HG03139 (cell line): ENCODE measurements around the gene MCM5.
"Not testable (repeated sequence)": the region's sequence is repeated elsewhere in the genome, so short reads cannot be mapped to it uniquely, and the experiment has no call there.

Source experiments
- ATAC-seq: cut with Tn5 transposase; IDR thresholded peaks from one replicate; pipeline ENCODE4 v1.9.1; 2021; ENCODE audit not compliant: unreplicated experiment

MCM5 gene

DNA sequence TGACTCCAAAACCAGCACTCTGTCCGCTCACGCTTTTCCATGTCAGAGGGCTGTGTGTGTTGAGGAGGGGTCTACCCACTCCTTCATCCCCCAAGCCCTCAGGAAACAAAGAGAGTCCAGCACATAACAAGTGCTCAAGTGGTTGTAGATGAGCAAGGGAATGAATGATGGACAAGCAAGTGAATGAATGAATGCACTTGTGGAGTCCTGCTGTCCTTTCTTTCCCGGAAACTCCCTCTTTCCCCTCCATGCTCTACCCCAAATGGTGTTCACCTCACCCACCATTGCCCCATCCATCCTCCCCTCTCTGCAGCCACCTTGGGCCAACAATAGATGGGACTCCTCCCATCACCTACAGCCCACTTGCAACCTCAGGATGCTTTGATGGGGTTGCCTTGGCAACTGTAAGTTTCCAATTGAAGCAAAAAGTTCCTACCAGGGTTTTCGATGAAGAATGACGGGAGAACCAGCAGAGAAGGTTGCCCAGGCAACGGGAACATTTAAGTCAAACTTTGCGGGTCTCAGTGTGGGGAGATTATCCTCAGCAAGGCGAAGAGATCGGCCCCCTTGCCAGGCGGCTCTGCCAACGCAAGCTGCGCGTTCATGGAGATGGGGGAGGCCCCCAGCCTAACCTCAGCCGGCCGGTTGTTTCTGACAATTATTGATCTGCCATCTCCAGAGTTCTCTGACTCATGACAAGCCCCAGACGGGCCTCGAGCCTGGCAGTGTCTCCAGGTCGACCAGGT is 51.1 kb downstream of the MCM5 start:
- ATAC-seq = no peak

DNA sequence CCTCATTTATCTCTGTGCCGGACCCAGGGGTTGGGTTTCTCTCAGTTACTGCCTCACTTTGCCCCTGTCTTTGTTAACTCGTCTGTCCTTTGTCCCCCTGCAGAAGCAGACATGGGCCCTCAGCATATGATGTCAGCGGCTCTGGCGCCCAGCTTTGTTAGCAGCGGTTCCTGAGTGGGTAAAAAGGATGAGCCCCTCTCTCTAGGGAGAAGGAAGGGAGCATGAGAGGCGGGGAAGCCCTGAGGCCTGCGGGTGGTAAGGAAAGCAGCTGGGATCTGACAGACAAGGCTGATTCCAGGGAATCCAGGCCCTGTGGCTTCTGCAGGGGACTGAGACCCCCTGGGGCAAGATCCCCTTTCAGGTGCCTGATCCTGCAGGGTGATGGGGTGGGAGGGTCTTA is 51.7 kb downstream of the MCM5 start:
- no peak for ATAC-seq

DNA sequence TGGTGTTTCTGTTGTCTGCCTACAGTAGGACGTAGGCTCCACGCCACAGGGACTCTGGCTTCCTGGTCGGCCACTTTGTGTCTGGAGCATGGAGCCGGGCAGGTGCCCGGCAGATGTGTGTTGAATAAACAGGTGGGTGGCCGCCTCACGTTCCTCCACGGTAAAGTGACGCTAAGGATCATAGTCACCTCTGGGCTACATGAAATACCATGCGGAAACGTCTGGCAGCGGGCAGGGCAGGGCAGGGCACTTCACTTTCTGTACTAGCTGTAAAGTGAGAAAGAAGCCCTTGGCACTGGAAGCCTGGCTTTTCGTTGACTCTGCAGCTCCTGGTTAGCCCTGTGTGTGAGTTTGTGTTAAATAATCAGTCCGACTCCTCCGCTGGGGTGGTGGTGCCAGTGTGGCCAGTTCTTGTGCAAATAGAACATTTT is 52.4 kb downstream of the MCM5 start:
- no peak for ATAC-seq

DNA sequence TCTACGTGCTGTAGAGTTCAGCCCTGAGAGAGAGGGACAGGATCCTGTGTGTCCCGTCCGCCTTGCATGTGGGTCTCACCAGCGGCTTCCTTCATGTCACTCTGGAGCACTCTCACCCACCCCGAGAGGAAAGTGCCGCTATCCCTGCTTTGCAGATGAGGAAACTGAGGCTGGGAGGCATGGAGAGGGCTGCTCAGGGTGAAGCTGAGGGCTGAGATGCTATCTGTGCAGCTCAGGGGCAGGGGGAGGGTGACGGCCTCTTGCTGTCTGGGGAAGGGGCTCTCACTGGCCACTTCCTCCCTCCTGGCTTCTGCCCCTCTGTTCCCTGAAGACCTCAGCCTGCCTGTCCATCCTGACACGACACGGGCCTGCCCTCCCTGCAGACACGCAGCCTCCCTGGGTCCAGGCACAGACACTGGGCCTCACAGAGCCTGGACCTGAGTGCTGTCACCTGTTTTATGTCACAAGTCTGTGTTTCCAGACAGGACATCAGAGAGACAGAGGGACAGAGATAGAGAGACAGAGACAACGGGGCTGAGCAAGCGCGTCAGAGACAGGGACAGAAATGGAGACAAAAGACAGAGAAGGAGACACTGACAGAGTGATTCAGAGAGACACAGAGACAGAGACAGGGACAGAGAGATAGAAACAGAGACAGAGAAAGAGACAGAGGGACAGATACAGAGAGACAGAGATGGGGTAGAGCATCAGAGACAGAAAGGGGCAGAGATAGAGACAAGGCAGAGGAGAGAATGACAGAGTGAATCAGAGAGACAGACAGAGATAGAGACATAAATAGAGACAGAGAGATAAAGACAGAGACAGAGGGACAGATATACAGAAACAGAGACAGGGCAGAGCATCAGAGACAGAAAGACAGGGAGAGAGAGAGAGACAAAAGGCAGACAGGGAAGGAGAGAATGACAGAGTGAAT is 53.1 kb downstream of the MCM5 start:
- no peak for ATAC-seq

DNA sequence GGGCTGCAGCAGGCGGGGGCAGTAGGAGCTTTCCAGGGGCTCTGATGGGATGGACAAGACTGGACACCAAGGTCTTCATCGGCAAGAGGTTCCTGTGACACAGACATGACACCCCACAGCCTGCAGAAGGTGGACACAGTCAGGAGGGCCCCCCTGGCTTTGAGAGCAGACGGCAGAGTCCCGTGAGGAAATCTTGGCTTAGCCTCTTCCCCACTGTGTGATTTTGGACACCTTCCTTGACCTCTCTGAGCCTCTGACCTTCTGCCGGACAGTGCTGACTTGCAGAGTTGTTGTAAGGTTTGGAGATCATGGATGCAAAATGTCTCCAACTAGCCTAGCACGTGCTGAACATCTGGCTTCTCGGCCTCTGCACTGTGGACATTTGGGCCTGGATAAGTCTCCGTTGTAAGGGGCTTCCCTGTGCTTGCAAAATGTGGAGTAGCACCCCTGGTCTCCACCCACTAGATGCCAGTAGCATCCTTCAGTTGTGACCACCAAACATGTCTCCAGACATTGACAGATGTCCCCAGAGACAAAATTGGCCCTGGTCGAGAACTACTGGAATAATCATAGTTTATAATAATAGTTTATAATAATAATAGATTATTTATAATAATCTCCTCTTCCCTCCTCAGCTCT is 54.6 kb downstream of the MCM5 start:
- ATAC-seq = no peak

DNA sequence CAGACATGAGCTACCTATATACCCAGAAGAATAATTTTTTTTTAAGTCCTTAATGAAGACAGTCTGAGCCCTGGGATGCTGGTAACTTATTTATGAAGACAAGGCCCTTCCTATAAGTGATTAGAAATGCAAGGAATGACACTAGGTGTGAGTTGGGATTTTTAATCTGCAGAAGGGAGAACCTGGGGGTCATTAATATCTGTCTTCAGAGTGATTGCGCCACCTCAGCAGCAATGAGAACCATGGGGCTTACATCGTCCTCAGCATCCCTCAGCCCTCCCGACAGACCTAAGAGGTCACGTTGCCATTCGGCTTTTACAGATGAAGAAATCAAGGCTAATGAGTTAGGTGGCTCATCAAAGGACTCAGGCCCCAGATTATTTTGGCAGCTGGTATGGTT is 55.6 kb downstream of the MCM5 start:
- no peak for ATAC-seq

DNA sequence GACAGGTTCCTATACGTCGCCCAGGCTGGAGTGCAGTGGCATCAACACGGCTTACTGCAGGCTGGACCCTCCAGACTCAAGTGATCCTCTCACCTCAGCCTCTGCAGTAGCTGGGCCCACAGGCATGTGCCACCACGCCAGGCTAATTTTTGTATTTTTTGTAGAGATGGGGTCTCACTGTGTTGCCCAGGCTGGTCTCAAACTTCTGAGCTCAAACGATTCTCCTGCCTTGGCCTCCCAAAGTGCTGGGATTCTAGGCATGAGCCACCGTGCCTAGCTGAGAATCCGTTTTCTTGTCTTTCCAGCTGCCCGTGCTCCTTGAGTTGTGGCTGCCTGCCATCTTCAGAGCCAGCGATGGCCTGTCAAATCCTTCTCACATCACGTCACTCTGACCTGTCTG is 56.8 kb downstream of the MCM5 start:
- ATAC-seq = no peak

DNA sequence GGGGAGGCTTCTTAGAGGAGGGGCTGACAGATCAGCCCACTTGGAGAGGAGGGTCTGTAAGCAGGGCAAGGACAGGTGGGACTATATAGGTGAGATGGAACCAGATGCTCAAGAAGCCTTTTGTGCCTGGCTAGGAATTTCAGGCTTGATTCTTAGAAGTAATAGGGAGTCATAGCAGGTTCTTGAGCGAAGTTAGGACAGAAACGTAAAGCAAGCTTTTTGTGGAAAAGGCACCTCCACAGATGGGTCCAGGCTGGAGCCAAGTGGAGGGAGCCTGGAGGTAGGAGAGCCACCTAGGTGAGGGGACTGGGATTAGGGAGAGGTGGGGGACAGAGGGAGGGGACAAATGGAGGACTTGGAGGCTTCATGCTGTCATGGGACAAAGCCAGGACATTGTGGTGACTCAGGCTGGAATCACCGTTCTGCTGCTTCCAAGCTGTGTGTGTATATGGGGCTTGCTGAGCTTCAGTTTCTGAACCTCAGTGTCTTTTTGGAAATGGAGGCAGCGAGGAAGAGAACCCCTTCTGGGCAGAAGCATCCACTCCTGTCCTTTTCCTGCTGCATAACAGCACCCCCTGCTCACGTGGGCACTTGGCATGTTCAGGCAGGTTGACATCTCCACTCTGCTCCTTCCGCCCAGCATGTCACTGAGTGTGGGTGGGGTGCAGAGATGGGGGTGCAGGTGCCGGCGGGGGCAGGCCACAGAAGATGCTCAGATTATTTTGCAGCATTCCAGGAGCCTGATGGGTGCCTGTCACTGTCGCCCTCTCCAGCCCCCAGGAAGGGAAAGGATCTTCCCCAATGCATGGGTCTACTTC is 58.0 kb downstream of the MCM5 start:
- ATAC-seq = no peak

DNA sequence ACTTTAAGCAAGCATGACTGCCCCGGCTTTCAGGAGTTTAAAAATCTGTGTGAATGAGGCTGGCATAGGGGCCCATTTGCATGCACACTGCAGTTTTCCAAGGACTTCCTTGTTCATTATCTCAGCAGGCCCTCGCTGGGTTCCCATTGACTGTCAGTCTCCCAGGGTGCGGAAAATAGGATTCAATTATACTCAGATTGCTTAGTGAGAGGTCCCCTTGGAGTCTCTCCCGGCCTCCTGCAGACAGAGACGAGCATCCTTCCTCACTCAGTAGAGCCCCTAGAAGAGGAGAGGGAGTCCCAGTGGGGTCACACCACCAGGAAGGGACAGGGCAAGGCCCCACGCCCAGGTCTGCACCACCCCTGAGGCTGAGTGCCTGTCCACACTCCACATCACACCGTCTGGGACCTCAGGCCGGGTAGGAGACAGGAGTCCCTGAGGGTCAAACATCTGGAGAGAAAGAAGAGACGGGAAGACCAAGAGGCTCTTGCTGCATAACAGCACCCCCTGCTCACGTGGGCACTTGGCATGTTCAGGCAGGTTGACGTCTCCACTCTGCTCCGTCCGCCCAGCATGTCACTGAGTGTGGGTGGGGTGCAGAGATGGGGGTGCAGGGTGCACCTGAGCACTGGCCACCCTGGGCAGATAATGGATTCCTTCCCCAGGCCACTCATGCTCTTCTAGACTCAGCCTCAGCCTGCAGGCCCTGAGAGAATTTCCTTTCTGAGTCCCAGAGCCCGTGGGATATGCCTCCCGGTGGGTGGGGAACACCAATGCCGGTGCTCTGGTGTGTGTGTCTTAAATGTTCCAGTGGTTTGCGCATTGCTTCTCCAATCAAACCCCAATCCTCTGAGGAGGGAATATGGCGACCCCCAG is 58.8 kb downstream of the MCM5 start:
- no peak for ATAC-seq

DNA sequence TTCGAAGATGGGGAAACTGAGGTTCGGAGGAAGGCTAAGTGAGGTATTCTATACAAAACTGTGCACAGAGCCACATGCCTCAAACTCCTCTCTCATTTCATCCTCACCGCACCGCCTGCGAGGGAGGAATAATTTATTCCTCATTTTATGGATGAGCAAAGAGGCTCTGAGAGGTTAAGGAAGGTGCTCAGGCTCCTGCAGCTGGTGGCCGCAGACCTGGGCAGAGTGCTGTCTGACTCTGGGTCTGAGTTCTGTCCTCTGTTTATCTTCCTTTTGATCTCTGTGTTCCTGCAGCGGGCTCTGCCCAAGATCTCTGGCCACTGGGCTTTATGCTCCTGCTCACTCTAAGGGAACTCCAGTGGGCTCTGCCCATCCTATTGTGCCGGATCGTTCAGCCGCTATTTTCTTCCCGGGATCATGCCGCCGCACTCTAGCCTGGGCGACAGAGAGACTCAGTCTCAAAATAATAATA is 59.5 kb downstream of the MCM5 start:
- ATAC-seq = no peak

DNA sequence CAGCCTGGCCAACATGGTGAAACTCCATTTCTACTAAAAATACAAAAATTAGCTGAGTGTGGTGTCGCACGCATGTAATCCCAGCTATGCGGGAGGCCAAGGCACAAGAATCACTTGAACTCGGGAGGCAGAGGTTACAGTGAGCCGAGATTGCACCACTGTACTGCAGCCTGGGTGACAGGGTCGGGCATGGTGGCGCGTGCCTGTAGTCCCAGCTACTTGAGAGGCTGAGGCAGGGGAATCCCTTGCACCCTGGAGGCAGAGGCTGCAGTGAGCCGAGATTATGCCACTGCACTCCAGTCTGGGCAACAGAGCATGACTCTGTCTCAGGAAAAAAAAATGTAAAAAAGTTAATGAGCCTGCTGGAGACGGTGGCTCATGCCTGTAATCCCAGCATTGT is 60.0 kb downstream of the MCM5 start:
- not testable (repeated sequence) for ATAC-seq

DNA sequence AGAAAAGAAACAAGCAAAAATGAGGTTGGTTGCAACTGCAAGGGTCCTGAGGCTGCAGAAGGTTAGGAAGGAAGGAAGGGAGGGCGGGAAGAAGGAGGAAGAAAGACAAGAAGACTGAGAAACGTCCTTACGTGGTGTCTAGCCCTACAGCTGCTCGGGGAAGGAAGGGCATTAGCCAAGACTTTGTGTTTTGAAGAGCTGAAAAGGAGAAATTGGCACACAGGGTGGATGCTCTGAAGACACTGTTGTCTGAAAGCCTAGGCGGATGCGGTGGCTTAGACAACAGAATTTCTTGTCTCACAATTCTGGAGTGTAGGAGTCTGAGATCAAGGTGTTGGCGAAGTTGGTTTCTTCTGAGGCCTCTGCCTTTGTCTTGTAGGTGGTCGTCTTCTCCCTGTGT is 60.7 kb downstream of the MCM5 start:
- ATAC-seq = no peak

DNA sequence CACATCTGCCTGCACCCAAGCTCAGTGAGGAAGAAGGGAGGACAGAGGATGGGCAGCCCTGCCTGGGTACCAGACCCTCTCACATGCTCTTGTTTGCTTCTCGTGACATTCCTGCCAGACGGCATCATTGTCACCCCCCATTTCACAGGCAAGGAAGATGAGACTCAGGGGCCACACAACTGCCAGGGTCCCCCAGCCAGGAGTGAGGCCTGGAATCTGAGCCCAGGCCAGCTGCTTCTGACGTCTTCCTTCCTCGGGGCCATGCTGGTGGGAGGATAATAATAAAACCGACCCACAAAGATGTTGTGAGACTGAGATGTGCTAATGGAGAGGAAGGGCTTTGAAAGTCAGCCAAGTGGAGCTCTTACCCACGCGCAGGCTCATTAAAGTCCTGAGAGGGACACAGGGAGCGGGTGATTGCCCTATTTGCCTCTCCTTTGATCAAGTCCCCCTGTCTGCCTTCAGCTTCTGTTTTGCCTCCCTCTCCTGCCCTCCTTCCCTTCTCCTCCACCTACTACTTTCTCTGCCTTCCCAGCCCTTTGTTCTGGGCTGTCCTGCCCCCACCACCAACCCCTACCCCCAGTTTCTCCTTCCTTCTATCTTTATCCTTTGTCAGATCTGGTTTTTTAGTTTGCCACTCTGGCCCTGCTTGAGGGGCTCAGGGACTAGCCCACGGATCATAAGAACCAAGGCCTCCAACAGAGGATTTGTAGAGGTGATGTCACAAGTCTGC is 62.7 kb downstream of the MCM5 start:
- ATAC-seq = no peak

DNA sequence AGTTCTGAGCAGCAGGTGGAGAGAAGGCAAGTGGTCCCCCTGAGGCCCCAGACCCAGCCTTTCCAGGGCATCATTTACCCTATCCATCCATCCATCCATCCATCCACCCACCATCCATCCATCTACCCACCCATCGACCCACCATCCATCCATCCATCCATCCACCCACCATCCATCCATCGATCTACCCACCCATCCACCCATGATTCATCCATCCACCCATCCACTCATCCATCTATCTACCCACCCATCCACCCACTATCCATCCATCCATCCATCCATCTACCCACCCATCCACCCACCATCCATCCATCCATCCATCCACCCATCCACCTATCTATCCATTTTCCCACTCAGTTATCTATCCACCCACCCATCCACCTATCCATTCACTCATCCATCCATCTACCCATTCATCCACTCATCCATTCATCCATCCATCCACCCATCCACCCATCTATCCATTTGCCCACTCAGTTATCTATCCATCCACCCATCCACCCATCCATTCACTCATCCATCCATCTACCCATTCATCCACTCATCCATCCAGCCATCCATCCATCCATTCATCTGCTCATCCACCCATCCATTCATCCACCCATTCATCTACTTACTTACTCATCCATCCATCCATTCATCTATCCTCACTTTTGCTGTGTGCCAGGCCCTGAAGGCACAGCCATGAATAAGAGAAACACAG is 63.4 kb downstream of the MCM5 start:
- no peak for ATAC-seq

DNA sequence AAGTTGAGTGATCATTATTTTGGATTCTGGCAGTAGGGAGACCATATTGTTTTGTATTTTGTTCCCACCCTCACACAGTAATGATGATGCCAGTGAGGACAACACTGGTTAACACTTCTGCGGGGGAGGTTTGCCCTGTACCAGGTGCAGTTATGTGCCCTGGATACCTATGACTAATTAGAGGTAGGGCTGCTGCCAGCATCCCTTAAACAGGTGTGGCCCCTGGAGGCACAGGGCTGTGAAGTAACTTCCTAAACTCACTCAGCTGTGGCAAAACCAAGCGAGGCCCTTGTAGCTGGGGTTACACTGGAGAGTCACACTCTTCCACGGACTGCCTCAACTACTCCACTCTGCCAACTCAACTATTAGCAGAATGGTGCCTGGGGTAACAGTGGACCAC is 64.5 kb downstream of the MCM5 start:
- ATAC-seq = no peak

DNA sequence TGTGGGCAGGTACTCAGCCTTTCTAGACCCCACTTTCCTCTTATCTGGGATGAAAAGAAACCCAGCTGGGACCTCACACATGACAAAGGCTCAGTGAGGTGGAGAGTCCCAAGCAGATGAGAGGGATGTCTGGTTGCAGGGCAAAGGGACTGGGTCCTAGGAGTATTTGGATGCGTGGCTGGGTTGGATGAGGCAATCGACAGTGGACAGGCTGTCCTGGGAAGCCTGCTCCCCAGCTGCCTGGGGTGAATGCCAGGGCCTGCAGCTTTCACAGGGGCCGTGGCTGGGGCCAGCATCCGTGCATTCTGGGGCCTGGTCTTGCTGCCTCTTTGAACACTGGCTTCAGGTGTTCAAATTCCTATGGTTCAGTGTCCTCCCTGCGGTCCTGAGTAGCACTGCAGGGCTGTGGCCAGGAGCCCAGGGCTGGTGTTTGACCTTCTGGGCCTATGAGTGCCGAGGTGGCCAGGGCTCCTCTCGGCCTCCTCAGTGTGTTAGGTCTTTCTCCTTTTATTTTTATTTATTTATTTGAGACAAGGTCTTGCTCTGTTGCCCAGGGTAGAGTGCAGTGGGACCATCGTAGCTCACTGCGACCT is 65.3 kb downstream of the MCM5 start:
- no peak for ATAC-seq

DNA sequence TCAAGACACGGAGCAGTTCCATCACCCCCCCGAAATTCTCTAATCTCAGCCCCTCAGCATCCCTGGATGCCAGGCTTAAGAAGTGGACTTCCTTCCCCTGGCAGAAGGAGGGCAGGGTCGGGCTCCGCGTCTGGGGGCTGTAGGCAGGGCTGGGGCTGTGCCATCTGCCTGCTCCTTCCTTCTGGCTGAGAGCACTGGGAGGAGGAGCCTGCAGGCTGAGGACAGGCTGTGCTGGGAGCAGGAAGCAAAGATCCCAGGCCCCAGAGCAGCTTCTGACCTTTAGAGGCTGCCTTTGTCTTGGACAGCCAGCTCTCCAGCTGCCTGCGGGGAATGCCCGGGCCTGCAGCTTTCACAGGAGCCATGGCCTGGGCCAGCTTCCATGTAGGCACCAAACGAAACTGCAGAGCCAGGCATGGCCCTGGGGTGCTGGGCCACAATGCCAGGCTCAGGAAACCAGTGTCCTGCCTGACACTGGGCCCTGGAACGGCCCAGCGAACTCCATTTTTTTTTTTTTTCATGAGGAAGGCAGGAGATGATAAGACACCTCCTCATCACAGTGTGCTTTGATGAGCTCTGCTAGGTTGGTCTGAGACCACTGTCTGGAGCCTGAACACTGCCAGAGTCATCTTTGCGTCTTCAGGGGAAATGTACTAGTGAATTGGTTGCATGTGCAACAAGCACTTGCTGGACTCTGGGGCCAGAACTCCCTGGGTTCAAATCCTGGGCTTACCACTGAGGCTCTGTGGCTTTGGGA is 67.9 kb downstream of the MCM5 start:
- ATAC-seq = no peak
